Measurements from ENCODE around the gene PLXNA4. TPM values are rescaled to one million over a fixed set of nuclear protein-coding genes. Genes with fewer than 3 reads are reported as not detected.

PLXNA4 gene
- total RNA-seq, 1 experiment from 2014 or later = not detected

- Mint-ChIP-seq H3K9me3 (ENCODE audit: unreplicated experiment) (peaks cover 7% of the 10 kb centered on the region), H3K27ac (ENCODE audit: low read depth, unreplicated experiment) (no peak overlapping the region), H3K36me3 (ENCODE audit: insufficient read depth, unreplicated experiment) (no peaks in the 10 kb centered on the region), H3K4me1 (ENCODE audit: insufficient read depth, unreplicated experiment) (no peaks in the 10 kb centered on the region), H3K27me3 (ENCODE audit: insufficient read depth, unreplicated experiment) (peaks cover 18% of the 10 kb centered on the region), H3K4me3 (ENCODE audit: unreplicated experiment) (no peak overlapping the region)
- DNase-seq (ENCODE audit: unreplicated experiment) = no peak
- CTCF ChIA-PET = no interaction called here
- no peak for TF ChIP-seq CTCF (IDR thresholded peaks at IDR 0.05; ENCODE audit: unreplicated experiment)
- intact Hi-C loops (cut with micrococcal nuclease) = no loop called here
- POLR2A ChIA-PET = no interaction called here
- BruUV-seq (replicated peaks) = no TSS peak
Measured at GRCh38 chr7:132544999-132545398, 31.3 kb downstream of the PLXNA4 start.

GRCh38 chr7:132544025-132544424 is 32.2 kb downstream of the PLXNA4 start:
- CTCF ChIA-PET = no interaction called here
- no peak overlapping the region for H3K27ac Mint-ChIP-seq (ENCODE audit: low read depth, unreplicated experiment)
- BruUV-seq (replicated peaks) = no TSS peak
- DNase-seq (ENCODE audit: unreplicated experiment) = no peak
- POLR2A ChIA-PET = no interaction called here
- H3K36me3 Mint-ChIP-seq (ENCODE audit: insufficient read depth, unreplicated experiment) = no peaks in the 10 kb centered on the region
- intact Hi-C loops (cut with micrococcal nuclease) = no loop called here
- H3K4me3 Mint-ChIP-seq (ENCODE audit: unreplicated experiment) = no peak overlapping the region
- no peaks in the 10 kb centered on the region for H3K4me1 Mint-ChIP-seq (ENCODE audit: insufficient read depth, unreplicated experiment)
- H3K9me3 Mint-ChIP-seq (ENCODE audit: unreplicated experiment) = peaks cover 7% of the 10 kb centered on the region
- peaks cover 28% of the 10 kb centered on the region for H3K27me3 Mint-ChIP-seq (ENCODE audit: insufficient read depth, unreplicated experiment)
- no peak for TF ChIP-seq CTCF (IDR thresholded peaks at IDR 0.05; ENCODE audit: unreplicated experiment)

- Mint-ChIP-seq H3K4me3 (ENCODE audit: unreplicated experiment) (no peak overlapping the region), H3K9me3 (ENCODE audit: unreplicated experiment) (peaks cover 7% of the 10 kb centered on the region), H3K4me1 (ENCODE audit: insufficient read depth, unreplicated experiment) (no peaks in the 10 kb centered on the region), H3K36me3 (ENCODE audit: insufficient read depth, unreplicated experiment) (no peaks in the 10 kb centered on the region), H3K27me3 (ENCODE audit: insufficient read depth, unreplicated experiment) (peaks cover 36% of the 10 kb centered on the region), H3K27ac (ENCODE audit: low read depth, unreplicated experiment) (no peak overlapping the region)
- CTCF ChIA-PET = interaction anchor here (0.9 kb wide), 1 partner anchor 16 kb away, joined by 4 read pairs; no protein-coding TSS in a partner anchor
- TF ChIP-seq CTCF (IDR thresholded peaks at IDR 0.05; ENCODE audit: unreplicated experiment) = no peak
- POLR2A ChIA-PET = interaction anchor here (0.6 kb wide), 1 partner anchor 16 kb away, joined by 3 read pairs; no protein-coding TSS in a partner anchor
- no TSS peak for BruUV-seq (replicated peaks)
- intact Hi-C loops (cut with micrococcal nuclease) = no loop called here
- no peak for DNase-seq (ENCODE audit: unreplicated experiment)
Measured at GRCh38 chr7:132542895-132543294, 33.4 kb downstream of the PLXNA4 start.

- no peak overlapping the region for H3K27ac Mint-ChIP-seq (ENCODE audit: low read depth, unreplicated experiment)
- ChIA-PET POLR2A (interaction anchor here (0.6 kb wide), 1 partner anchor 19 kb away, joined by 3 read pairs; no protein-coding TSS in a partner anchor), CTCF (no interaction called here)
- DNase-seq (ENCODE audit: unreplicated experiment) = no peak
- TF ChIP-seq CTCF (IDR thresholded peaks at IDR 0.05; ENCODE audit: unreplicated experiment) = no peak
- intact Hi-C loops (cut with micrococcal nuclease) = no loop called here
- H3K4me3 Mint-ChIP-seq (ENCODE audit: unreplicated experiment) = no peak overlapping the region
- peaks cover 7% of the 10 kb centered on the region for H3K9me3 Mint-ChIP-seq (ENCODE audit: unreplicated experiment)
- H3K36me3 Mint-ChIP-seq (ENCODE audit: insufficient read depth, unreplicated experiment) = no peaks in the 10 kb centered on the region
- BruUV-seq (replicated peaks) = no TSS peak
- peaks cover 42% of the 10 kb centered on the region for H3K27me3 Mint-ChIP-seq (ENCODE audit: insufficient read depth, unreplicated experiment)
- H3K4me1 Mint-ChIP-seq (ENCODE audit: insufficient read depth, unreplicated experiment) = no peaks in the 10 kb centered on the region
Measured at GRCh38 chr7:132541656-132542055, 34.6 kb downstream of the PLXNA4 start.
